ENCODE measurements around the gene HDAC2.

DNA sequence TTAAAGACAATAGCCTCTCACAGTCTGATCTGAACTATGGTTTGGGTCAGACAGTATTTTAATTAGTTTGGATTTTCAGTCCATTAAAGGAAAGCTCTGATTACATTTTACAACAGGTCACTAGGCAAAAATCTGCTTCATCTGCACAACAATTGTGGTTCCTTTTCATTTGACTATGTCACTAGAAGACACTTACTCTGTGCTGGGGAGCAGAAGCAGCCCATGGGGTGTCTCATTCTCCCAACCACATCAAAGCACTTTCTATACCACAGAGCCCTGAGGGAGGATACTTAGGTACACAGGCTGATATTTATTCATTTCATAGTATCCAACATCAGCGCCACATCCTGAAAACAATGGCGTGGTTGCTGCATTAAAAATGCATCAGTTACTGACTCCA, 36.6 kb upstream of the HDAC2 start:
- no peak for TF ChIP-seq CTCF (IDR thresholded peaks at IDR 0.05; ENCODE audit: low read depth, low read length)
- TF ChIP-seq EZH2phosphoT487 (IDR thresholded peaks at IDR 0.05; ENCODE audit: low read depth), result no peak

Data from OCI-LY3 (cell line).